ENCODE measurements around the gene SUCLG2. TPM values are rescaled to one million over a fixed set of nuclear protein-coding genes. Genes with fewer than 3 reads are reported as not detected.

SUCLG2 gene
- total RNA-seq, 1 donor: 1.3 TPM

DNA sequence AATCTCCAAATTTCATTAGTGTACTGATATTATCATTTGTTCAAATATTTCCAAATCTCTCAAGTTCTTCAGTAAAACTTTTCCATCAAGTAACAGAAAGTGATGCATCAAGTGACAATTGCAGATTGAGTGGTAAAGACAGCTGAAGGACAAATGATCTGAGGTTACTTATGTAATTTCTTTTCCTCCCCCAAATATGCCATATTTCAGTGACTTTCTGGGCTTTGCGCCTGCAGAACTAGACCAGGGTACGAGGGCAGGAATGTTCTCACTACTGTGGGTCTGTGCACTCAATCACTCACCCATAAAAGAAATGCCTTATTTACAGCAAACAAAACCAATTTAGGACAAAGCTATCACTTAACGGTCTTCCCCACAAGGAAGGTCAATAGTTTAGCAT, 4.7 kb downstream of the SUCLG2 start:
- no peak for DNase-seq (ENCODE audit: low read depth in 2 of 3, low spot score in 2 of 3)

DNA sequence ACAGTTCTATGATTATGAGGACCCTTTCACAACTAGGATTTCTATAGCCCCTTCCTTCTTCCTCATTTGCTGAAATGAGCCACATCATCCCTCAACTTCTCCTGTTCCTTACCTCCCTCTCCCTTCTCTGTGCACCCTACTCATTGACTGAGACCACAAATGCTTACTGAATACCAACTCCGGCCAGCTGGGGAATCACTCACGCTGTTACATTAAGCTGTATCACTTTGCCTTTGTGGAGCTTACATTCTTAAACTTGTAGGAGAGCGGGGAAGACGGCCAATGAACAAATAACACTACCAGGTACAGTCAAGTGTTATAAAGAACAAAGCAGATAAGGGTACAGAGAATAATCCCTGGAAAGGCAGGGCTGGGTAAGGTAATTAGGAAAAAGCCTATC, 5.7 kb downstream of the SUCLG2 start:
- DNase-seq (ENCODE audit: low read depth in 2 of 3, low spot score in 2 of 3): no peak

DNA sequence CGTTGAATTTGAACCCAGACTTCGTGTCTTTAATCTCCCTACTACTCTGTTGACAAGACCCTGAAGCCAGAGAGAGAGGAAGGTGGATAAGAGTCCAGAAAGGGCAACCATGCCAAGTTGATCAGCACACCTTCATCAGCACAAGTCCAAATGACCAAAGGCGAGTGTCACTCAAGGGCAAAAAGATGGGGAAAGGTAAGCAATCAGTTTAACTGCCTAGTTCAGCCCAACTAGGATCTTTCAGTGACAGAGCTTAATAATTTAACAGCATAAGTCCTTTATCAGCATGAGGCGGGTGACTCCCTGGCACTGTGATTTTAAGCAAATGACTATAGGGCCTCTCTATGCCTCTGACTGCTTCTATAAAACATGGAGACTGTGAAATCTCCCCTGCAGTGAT, 6.2 kb downstream of the SUCLG2 start:
- DNase-seq (ENCODE audit: low read depth in 2 of 3, low spot score in 2 of 3): no peak

DNA sequence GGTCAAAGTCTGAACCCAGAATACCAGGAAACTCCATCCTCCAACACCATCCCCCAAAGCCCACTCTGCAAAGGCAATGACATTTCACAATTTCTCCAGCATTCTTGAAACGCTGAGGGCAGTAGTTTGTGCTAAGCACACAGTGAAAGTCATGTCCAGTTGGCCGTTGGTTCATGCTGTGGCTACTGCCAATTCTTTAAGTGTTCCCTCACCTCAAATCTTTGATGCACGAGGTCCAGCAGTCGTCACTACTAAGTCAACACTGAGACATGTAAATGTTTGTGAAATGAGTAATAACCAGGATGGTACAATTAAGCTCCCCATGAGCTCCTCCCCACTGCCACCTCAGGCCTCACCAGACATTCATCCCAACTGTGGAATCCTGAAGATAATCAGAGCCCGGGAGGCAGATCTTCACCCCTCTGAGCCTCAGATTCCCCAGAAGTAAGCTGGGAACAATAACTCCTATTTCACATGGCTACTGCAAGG, 7.0 kb downstream of the SUCLG2 start:
- DNase-seq (ENCODE audit: low read depth in 2 of 3, low spot score in 2 of 3): no peak

DNA sequence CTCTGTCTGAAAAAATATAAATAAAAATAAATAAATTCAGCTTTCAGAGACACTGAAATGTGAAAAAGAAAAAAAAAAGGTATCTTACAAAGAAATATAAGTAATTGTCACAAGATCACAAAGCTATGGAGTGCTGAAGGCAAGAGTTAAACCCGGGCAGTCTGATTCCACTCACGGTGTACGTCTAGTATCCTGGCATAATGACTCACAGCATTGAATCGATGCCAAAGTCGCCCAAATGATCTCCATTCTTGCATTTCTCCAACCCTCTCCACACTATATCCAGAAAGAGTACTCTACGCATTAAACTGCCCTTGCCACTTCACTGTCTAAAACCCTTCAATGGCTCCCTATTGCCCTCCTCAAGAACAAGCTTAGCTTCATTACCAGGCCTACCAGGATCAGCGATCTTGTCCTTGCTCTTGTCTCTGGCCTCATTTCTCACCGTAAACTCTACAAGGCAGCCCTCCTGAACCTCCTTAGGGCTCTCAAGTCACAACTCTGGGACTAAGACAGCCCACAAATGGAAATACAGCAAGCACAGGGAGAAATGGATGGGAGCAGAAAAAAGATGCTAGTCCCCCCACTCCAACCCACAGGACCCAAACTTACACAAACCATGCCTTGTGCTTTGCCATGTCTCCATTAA, 7.7 kb downstream of the SUCLG2 start:
- DNase-seq (ENCODE audit: low read depth in 2 of 3, low spot score in 2 of 3): no peak

DNA sequence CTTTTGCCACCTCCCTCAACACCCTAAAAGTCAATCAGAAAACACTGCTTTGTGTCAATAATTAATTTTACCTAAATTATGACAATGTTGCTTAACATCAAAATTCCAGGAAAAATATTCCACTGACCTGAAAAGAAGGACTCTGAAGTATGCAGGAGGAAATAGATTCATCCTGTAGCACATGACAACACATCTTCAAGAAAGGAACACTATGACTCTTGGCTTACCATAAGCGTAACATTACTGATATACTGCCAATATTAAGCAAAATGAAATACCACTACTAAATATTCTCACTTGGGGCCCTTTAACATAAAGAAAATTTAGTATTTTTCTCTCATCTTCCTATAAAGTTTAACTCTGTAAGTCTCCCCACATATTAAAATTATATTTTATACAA, 9.6 kb downstream of the SUCLG2 start:
- no peak for DNase-seq (ENCODE audit: low read depth in 2 of 3, low spot score in 2 of 3)

DNA sequence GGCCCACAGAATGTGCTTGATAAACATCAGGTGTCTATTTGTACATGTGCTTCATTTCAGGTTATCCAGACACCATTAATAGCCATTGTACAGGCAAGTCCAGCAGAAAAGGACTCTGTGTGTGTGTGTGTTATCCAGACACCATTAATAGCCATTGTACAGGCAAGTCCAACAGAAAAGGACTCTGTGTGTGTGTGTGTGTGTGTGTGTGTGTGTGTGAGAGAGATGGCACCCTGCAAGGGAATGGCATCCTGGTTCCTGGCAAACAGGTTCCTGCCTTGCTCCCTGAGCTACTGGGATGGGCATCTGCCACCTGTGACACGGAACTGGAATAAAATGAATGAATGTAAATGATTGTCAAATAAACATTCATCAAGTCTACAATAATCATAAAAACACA, 11.7 kb downstream of the SUCLG2 start:
- no peak for DNase-seq (ENCODE audit: low read depth in 2 of 3, low spot score in 2 of 3)

DNA sequence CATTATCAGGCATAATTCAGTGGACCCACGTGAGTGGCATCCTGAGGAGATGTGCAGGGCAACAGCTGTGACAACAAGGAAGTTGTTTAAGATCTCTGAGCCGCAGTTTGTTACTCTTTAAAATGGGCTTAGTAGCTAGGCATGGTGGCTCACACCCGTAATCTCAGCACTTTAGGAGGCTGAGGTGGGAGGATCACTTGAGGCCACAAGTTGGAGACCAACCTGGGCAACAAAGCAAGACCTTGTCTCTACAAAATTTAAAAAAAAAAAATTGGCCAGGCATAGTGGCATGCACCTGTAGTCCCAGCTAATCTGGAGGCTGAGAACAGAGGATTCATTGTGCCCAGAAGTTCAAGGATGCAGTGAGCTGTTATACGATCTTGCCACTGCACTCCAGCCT, 12.2 kb downstream of the SUCLG2 start:
- no peak for DNase-seq (ENCODE audit: low read depth in 2 of 3, low spot score in 2 of 3)

DNA sequence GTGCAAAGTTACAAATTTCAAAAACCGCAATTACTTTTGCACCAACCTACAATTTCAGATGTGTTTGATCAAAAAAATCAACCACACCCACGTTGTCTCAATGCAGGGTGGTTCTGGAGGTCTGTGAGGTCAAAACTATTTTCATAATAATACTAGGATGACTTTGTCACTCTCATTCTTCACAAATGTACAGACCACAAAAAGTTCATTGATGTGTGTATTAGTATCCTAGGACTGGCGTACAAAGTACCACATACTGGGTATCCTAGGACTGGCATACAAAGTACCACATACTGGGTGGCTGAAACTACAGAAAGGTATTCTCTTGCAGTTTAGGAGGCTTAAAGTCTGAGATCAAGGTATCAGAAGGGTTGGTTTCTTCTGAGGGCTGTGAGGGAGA, 13.0 kb downstream of the SUCLG2 start:
- DNase-seq (ENCODE audit: low read depth in 2 of 3, low spot score in 2 of 3): no peak

DNA sequence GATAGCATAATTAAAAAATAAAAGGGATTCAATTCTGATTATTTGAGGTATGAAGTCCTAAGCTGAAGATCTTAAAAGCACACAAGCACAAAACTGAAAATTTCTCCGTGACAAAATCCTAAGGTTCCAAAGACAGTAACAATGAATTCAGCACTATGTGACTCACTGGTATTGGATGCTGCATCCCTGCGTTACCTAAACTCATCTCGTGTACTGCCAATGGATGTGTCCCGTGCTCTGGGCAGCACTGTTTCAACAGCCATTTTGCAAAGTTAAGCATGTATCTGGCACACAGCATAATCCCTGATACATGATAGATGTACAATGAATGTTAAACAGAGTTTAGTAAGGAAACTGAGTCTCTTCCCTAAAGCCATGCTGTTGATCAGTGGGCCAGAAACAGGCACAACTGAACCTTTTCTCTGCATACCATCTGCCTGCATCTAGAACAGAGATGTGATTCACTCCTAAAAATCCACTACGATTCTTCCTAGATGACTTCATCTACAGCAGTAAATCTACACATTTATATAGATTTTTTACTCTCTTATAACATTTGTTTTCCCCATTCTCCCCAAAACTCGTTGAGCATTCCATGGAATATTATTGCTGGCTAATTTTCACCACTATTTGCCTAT, 14.3 kb downstream of the SUCLG2 start:
- no peak for DNase-seq (ENCODE audit: low read depth in 2 of 3, low spot score in 2 of 3)

DNA sequence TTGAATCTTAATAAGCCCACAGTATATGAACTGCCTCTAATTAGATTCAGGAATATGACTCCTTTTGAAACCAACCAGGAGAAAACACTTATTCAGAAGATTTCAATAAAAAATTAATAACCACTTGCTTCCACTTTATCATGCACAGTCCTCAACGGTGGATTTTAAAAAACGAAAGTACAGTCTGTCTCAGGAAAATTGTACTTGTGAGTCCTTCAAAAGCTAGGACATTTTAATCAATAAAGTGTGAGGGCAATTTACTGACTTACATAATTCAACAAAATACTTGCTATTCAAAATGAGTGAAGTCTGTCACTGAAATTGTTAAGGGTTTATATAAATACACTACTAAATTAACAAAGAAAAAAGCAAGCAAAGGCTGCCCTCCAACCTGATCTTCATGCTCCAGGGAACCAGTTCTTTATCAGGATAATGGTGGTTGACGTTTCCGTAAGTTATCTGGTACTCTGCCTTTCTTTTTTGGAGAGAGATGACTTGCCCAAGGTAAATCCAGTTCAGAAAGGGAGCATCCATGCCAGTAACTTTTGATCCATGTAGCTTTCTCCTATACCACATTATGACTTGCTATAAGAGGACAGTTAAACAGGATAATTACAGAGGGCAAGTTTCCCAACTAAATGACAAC, 17.0 kb downstream of the SUCLG2 start:
- DNase-seq (ENCODE audit: low read depth in 2 of 3, low spot score in 2 of 3): no peak

DNA sequence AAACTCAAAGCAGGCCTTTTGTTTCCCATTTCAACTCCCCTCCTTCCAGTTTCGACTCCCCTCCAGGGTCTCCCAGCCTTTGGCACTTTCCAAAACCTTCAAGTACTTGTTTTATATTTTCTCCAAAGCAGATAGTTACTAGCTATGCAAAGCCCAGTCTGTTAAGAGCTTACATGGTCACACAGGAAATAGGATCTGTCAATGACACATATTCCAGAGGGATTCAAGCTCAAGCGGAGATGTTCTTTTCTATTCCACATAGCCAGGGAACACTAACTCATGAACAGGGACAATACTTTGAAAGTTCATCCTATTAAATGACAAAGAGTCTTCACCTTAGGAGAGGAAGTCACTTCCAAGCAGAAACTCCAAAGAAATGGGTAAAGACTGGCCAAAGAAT, 18.6 kb downstream of the SUCLG2 start:
- no peak for DNase-seq (ENCODE audit: low read depth in 2 of 3, low spot score in 2 of 3)

DNA sequence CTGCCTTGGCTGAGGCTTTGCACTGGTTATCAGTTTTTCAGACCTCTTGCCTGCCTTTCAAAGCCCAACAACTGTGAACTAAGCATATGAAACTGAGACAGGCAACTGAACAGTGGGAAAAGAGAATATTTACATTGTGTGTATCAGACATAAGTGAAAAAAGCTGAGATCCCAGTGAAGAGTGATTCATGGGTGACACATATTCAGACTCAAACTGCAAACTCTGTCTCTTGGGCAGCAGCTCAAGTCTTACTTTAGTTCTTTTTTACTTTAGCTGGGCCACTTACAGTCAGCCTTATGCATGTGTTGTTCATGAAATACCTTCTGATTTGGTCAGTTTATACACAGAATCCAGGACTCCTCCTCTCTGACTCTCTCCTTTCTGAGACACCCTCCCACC, 19.2 kb downstream of the SUCLG2 start:
- DNase-seq (ENCODE audit: low read depth in 2 of 3, low spot score in 2 of 3): no peak

DNA sequence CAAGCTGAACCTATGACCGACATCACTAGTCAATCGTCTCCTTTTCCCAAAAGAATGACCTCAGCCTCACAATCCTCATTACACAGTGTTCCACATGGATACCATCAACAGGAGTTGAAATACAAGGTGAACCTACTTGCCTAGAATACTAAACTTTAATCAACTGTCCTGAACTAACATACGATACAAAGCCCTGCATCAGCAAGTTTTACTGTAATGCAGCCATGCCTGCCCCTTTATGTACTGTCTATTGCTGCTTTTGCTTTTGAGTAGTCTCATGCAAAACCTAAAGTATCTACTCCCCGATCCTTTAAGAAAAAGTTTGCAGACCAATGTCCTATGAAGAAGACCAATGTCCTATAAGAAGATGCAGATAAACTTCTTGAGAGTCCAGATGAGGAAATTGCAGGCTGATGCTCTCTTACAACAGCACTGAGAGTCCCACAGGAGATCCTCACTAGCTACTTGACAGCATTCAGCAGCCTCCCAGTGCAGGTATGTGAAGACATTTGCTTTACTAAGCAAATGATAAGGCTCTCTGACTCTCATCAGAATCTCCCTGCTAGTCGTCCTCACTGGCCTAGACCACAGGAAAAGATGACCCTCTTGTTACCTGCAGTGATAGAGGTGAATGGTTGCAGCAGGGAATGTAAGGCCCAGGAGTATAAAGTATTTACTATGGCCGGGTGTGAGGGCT, 23.6 kb downstream of the SUCLG2 start:
- no peak for DNase-seq (ENCODE audit: low read depth in 2 of 3, low spot score in 2 of 3)

DNA sequence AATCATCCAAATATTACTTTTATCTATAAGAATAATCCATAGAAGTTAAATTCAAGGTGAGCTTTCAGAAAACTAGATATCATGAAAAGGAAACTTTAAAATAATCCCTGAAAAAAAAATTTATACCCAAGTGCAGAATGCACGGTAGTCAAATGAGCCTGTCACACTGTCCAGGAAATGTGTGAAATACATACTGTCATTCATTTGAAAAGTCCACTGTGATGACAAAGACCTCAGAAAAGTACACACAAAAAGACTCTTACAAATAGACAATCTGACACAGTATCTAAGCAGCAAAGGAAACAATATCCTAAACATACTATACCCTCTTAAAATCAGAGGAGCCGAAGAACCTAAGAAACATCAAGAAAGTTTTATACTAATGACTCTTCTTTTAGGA, 29.7 kb downstream of the SUCLG2 start:
- DNase-seq (ENCODE audit: low read depth in 2 of 3, low spot score in 2 of 3): no peak

DNA sequence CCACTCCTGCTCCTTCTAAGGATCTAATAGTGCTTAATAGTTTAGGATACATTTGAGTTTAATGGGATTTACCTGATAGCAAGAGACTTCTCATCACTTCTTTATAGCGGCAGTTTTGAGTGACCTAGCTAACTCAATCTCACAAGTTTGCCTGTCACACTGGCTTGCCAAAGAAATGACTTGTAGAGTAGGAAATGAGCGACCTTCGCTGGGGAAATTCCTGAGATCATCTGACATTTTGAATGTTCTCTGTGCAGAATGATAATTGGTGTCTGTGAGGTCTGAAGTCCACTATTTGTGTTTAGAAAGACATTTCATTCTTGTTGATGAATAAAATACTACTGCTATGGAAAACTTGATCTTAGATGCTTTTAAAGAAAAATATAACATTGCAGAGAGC, 30.3 kb downstream of the SUCLG2 start:
- no peak for DNase-seq (ENCODE audit: low read depth in 2 of 3, low spot score in 2 of 3)

DNA sequence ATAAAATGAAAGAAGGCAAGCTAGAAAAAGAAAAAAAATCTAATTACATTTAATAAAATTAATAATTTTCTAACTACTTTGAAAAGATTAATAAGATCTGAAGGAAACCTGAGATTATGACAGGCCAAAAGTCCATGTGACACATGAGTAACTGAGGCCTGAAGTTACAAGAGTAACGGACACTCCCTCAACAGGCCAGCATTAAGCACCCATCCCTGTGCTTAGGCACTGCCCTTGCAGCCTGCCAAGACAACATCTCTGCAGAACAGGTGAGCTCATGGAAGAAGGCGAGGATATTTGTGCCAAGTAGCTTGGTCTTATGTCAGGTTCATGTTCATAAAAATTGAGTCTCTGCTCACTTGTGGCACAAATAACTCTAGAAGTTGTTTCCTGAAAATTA, 31.8 kb downstream of the SUCLG2 start:
- no peak for DNase-seq (ENCODE audit: low read depth in 2 of 3, low spot score in 2 of 3)

DNA sequence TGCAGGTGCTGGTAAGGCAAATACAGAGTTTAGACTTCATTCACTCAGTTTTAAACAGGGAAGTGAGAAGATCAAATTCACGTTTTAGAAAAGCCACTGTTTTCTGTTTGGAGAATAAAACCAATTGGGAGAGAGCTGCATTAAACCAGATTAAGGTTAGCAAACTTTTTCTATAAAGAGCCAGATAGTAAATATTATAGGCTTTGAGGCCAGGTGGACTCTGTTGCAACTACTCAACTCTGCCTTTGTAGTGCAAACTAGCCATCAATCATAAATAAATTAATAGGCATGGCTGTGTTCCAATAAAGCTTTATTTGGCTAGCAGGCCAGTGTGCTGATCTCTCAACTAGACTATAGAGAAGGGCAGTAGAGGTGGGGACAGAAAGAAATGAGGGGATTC, 33.5 kb downstream of the SUCLG2 start:
- DNase-seq (ENCODE audit: low read depth in 2 of 3, low spot score in 2 of 3): no peak

DNA sequence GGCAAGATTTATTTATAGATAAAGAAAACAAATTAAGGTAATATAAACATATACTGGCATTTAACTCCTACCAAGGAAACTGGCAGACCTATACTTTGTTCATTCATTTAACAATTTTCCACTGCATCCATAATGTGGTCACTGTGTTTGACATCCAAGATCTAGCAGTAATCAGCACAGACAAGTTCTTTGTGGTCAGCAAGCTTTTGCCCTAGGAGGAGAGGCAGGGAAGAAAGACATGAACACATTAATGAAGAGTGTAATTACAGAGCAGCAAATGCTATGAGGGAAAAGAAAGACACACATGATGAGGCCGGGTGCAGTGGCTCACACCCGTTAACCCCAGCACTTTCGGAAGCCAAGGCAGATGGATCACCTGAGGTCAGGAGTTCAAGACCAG, 34.4 kb downstream of the SUCLG2 start:
- no peak for DNase-seq (ENCODE audit: low read depth in 2 of 3, low spot score in 2 of 3)

DNA sequence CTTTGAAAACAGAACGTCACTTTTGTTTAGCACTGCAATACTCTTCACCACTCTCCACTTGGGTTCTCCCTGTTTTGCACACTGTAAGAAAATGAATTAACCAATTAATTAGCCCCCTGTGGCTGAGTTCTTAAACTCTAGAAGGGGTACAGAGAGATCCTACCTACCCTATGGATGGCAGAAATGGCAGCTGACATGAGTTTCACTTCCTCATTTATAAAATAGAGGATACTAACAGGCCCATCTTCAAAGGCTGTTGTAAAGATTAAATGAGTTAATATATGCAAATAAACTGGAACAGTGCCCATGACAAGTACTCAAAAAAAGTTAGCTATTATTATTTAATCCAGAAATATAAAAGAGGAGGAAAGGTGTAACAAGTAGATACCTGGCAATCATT, 36.9 kb downstream of the SUCLG2 start:
- DNase-seq (ENCODE audit: low read depth in 2 of 3, low spot score in 2 of 3): no peak

DNA sequence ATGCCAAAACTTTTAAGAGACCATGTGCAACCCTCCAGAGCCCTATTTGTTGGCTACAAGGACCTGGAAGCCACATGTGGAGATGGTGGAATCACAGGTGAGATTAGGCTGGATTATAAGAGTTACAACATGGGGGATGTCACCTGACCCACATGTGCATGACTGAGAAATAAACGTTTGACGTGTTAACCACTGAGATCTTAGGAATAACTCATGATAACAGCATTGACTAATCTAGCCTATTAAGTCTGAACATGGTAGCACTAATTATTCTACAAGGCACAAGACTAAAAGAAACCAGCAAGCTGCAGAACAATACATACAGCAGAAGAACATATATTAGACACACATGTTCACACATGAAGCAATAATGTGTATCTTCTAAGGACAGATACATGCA, 38.4 kb downstream of the SUCLG2 start:
- DNase-seq (ENCODE audit: low read depth in 2 of 3, low spot score in 2 of 3): no peak

DNA sequence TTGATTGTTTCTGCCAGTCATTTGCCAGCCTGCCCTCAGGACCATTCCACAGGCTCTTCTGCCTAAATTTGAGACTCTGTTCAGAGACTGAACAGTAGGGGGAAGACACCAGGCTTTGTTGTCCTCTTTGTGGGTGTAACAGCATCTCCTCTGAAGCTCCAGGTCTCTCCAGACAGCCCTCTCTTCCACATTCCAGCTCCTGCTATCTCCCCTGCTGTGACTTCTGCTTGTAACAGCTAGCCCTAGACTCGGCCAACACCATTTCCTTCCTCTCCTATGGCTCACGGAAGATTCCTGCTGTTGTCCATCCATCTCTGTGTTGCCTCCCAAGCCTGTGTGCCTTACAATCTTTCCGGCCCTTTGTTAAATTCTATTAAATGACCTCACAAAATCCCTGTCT, 40.2 kb downstream of the SUCLG2 start:
- no peak for DNase-seq (ENCODE audit: low read depth in 2 of 3, low spot score in 2 of 3)
